ENCODE data around the gene SRRM4. TPM values are rescaled to one million over a fixed set of nuclear protein-coding genes. Genes with fewer than 3 reads are reported as not detected.

Gene SRRM4
- total and polyA plus RNA-seq, 10 of the 15 experiments (the other 5 are each of a cell fraction or from before 2014, with no cell fraction given) = under 0.01 to 0.01 TPM; not detected in 8

- TF ChIP-seq E2F8 (IDR thresholded peaks at IDR 0.05; ENCODE audit: low read depth, partially characterized antibody) (no peak), RB1 (IDR thresholded peaks at IDR 0.05; ENCODE audit: borderline replicate concordance) (no peak), MTA3 (IDR thresholded peaks at IDR 0.05; ENCODE audit: borderline replicate concordance, low read length) (no peak), NFYA (IDR thresholded peaks at IDR 0.05; ENCODE audit: borderline replicate concordance, low read depth, low read length) (no peak), YBX1 (IDR thresholded peaks at IDR 0.05) (no peak), BCLAF1 (IDR thresholded peaks at IDR 0.05) (no peak), SUPT20H (IDR thresholded peaks at IDR 0.05; ENCODE audit: borderline replicate concordance, control insufficient read depth, low read depth, low read length) (no peak)
Observed at GRCh38 chr12:119036878-119037825, 55.8 kb downstream of the SRRM4 start (continued).
